Activated gamma-delta T cell treated with Interleukin-2 at 50 U/mL for 16 hours (primary cell): Measurements from ENCODE around the gene PURA.

Experiments used
- DNase-seq: peaks from one replicate; pipeline ENCODE4 v3.0.0-alpha.2; 2020

PURA gene

GRCh38 chr5:140113699-140114263, at the start of gene PURA:
TSS of gene PURA (plus strand) at chr5:140114109. CDS start at chr5:140114182, 73 bp downstream.
- DNase-seq = peak; percentile 96

- no peak for DNase-seq
Observed at GRCh38 chr5:140072812-140073211, 41.1 kb upstream of the PURA start.

GRCh38 chr5:140073296-140073695, 40.6 kb upstream of the PURA start:
- no peak for DNase-seq

GRCh38 chr5:140075371-140075770, 38.5 kb upstream of the PURA start:
- no peak for DNase-seq

- no peak for DNase-seq
Observed at GRCh38 chr5:140076142-140076541, 37.8 kb upstream of the PURA start.

GRCh38 chr5:140076788-140077187, 37.1 kb upstream of the PURA start:
- no peak for DNase-seq

- no peak for DNase-seq
Observed at GRCh38 chr5:140083120-140083519, 30.8 kb upstream of the PURA start.

- no peak for DNase-seq
Observed at GRCh38 chr5:140083650-140084049, 30.3 kb upstream of the PURA start.

- no peak for DNase-seq
Observed at GRCh38 chr5:140084541-140084940, 29.4 kb upstream of the PURA start.

GRCh38 chr5:140090251-140090650, 23.7 kb upstream of the PURA start:
- DNase-seq = no peak

GRCh38 chr5:140093179-140093578, 20.7 kb upstream of the PURA start:
- DNase-seq = no peak

GRCh38 chr5:140093866-140094265, 20.0 kb upstream of the PURA start:
- no peak for DNase-seq

- no peak for DNase-seq
Observed at GRCh38 chr5:140094889-140095288, 19.0 kb upstream of the PURA start.

- no peak for DNase-seq
Observed at GRCh38 chr5:140101179-140101578, 12.7 kb upstream of the PURA start.

GRCh38 chr5:140103154-140103553, 10.8 kb upstream of the PURA start:
- DNase-seq = no peak

- no peak for DNase-seq
Observed at GRCh38 chr5:140104100-140104499, 9.8 kb upstream of the PURA start.

GRCh38 chr5:140106101-140106500, 7.8 kb upstream of the PURA start:
- DNase-seq = no peak

- no peak for DNase-seq
Observed at GRCh38 chr5:140106805-140107311, 7.1 kb upstream of the PURA start.

GRCh38 chr5:140107312-140108092, 6.4 kb upstream of the PURA start:
- peak; percentile 91 for DNase-seq

- peak; percentile 14 for DNase-seq
Observed at GRCh38 chr5:140108093-140109017, 5.6 kb upstream of the PURA start.

- no peak for DNase-seq
Observed at GRCh38 chr5:140109018-140109758, 4.7 kb upstream of the PURA start.
